ENCODE data around the gene CUX1.
A peak's percentile ranks its signal among the peaks of the same experiment; 100 is the strongest.
"Not testable (repeated sequence)": the region's sequence is repeated elsewhere in the genome, so short reads cannot be mapped to it uniquely, and the experiment has no call there.

CUX1 gene

GRCh38 chr7:102024769-102025391 lies 207.5 kb downstream of the CUX1 start:
- DNase-seq (no peak), ATAC-seq (no peak)
- Mint-ChIP-seq H3K27ac (no peak overlapping the region), H3K36me3 (ENCODE audit: low read depth) (peaks cover 4% of the 10 kb centered on the region), H3K4me3 (no peak overlapping the region), H3K27me3 (no peaks in the 10 kb centered on the region), H3K4me1 (peaks cover 20% of the 10 kb centered on the region), H3K9me3 (no peaks in the 10 kb centered on the region)

GRCh38 chr7:102025777-102026176 lies 208.4 kb downstream of the CUX1 start:
- not testable (repeated sequence) for ATAC-seq; DNase-seq; H3K9me3 Mint-ChIP-seq; H3K4me3 Mint-ChIP-seq; H3K27me3 Mint-ChIP-seq; H3K36me3 Mint-ChIP-seq (ENCODE audit: low read depth); H3K27ac Mint-ChIP-seq
- H3K4me1 Mint-ChIP-seq = peaks cover 20% of the 10 kb centered on the region

DNA sequence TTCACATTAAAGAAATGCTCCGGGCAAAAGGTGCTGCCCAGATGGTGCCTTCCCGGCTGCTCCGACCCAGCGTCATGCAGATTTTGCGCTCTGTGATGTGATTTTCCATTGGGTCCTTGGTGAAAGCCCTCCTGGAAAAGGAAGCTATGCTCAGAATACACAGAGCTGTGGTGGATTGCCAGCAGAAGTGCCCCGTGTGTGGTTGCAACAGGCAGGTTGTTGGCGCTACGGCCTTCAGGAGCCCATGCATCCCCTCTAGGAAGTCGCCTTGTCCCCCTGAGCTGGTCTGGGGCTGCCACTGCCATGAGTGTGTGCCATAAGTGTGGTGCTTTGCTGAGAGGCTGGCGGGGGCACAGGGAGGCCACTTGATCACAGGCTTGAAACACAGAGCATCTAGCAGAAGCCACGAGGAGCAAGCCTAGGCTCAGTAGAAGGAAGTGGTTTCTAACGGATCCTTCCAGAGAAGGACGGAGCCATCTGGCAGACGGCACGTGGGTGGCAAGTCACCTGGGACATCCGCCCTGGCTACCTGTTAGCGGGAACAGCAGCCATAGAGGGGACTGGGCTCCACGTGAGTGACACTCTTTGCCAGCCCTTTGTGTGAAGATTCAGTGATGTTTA lies 210.9 kb downstream of the CUX1 start:
- peaks cover 4% of the 10 kb centered on the region for H3K36me3 Mint-ChIP-seq (ENCODE audit: low read depth)
- DNase-seq (peak; percentile 8), ATAC-seq (no peak)
- peaks cover 17% of the 10 kb centered on the region for H3K4me1 Mint-ChIP-seq
- no peak overlapping the region for H3K4me3 Mint-ChIP-seq
- H3K9me3 Mint-ChIP-seq = no peaks in the 10 kb centered on the region
- no peaks in the 10 kb centered on the region for H3K27me3 Mint-ChIP-seq
- H3K27ac Mint-ChIP-seq = no peak overlapping the region

- peaks cover 6% of the 10 kb centered on the region for H3K4me1 Mint-ChIP-seq
These were observed 212.2 kb downstream of the CUX1 start for GRCh38 chr7:102029616-102030015.

DNA sequence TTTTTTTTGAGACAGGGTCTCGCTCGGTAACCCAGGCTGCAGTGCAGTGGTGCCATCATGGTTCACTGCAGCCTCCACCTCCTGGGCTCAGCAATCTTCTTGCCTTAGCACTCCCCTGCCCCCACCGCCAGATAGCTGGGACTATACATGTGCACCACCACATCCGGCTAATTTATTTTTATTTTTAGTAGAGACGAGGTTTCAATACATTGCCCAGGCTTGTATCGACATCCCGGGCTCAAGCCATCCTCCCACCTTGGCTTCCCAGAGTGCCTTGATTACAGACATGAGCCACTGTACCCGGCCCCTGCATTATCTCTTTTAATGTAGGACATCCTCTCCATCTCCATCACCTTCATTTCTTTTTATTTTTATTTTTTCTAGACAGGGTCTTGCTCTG lies 213.3 kb downstream of the CUX1 start:
- no peak for DNase-seq
- Mint-ChIP-seq H3K27ac (no peak overlapping the region), H3K4me3 (no peak overlapping the region), H3K4me1 (peaks cover 5% of the 10 kb centered on the region), H3K9me3 (no peaks in the 10 kb centered on the region), H3K27me3 (no peaks in the 10 kb centered on the region), H3K36me3 (ENCODE audit: low read depth) (peaks cover 4% of the 10 kb centered on the region)
- ATAC-seq = no peak

More at GRCh38 chr7:102029616-102030015, 212.2 kb downstream of the CUX1 start:
- H3K27ac Mint-ChIP-seq = no peak overlapping the region
- no peak overlapping the region for H3K4me3 Mint-ChIP-seq
- DNase-seq (no peak), ATAC-seq (no peak)
- peaks cover 4% of the 10 kb centered on the region for H3K36me3 Mint-ChIP-seq (ENCODE audit: low read depth)
- H3K9me3 Mint-ChIP-seq = no peaks in the 10 kb centered on the region
- H3K27me3 Mint-ChIP-seq = no peaks in the 10 kb centered on the region

DNA sequence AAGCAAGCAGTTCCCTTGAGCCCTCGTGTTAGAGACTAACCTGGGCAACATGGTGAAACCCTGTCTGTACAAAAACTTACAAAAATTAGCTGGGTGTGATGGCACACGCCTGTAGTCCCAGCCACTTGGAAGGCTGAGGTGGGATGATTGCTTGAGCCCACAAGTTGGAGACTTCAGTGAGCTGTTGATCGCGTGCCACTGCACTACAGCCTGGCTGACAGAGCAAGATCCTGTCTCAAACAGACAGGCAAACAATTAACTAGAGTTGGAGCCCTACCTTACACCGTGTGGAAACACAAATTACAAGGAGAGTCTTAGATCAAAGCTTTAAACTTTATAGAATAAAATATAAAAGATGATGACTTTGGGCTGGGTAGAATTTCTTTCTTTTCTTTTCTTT lies 219.5 kb downstream of the CUX1 start:
- Mint-ChIP-seq H3K4me1 (no peaks in the 10 kb centered on the region), H3K9me3 (no peaks in the 10 kb centered on the region), H3K4me3 (no peak overlapping the region), H3K27ac (no peak overlapping the region), H3K27me3 (no peaks in the 10 kb centered on the region), H3K36me3 (ENCODE audit: low read depth) (peaks cover 7% of the 10 kb centered on the region)
- no peak for ATAC-seq
- DNase-seq = no peak

- no peaks in the 10 kb centered on the region for H3K9me3 Mint-ChIP-seq
- no peak overlapping the region for H3K4me3 Mint-ChIP-seq
- DNase-seq = no peak
- ATAC-seq = no peak
- peaks cover 10% of the 10 kb centered on the region for H3K4me1 Mint-ChIP-seq
- H3K27me3 Mint-ChIP-seq = no peaks in the 10 kb centered on the region
- no peak overlapping the region for H3K27ac Mint-ChIP-seq
- peaks cover 7% of the 10 kb centered on the region for H3K36me3 Mint-ChIP-seq (ENCODE audit: low read depth)
These were observed 222.3 kb downstream of the CUX1 start for GRCh38 chr7:102039706-102040105.

- DNase-seq = no peak
- no peaks in the 10 kb centered on the region for H3K27me3 Mint-ChIP-seq
- no peak for ATAC-seq
- peaks cover 7% of the 10 kb centered on the region for H3K36me3 Mint-ChIP-seq (ENCODE audit: low read depth)
- peaks cover 15% of the 10 kb centered on the region for H3K4me1 Mint-ChIP-seq
- H3K9me3 Mint-ChIP-seq = no peaks in the 10 kb centered on the region
- no peak overlapping the region for H3K4me3 Mint-ChIP-seq
- no peak overlapping the region for H3K27ac Mint-ChIP-seq
These were observed 223.1 kb downstream of the CUX1 start for GRCh38 chr7:102040569-102040968.

DNA sequence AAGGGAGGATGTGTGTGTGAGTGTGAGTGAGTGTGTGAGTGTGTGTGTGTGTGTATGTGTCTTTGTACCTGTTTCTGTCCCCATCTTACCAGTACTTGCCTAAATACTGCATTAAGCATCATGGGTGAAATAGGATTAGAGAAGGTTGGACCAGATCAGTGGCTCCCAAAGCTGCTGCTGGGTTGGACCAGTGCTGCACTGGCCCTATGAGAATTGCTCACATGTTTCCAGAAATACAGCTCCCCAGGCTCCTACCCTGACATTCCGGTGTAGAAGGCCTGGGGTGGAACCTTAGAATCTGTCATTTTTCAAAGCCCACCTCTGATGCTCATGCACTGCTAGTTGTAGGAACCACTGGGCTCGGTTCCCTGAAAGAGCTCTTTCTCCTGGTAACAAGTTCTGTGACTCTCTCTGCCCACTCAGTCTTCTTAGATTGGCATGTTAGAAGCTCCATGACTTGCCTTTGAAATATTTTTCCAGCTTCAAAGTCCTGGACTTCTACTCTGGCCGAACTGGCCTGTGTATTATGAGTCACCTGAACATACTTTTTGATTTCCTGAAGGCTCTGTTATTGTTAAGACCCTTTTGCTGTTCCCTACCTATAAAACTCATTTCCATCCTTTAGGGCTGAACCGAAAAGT lies 224.7 kb downstream of the CUX1 start:
- ATAC-seq (no peak), DNase-seq (no peak)

DNA sequence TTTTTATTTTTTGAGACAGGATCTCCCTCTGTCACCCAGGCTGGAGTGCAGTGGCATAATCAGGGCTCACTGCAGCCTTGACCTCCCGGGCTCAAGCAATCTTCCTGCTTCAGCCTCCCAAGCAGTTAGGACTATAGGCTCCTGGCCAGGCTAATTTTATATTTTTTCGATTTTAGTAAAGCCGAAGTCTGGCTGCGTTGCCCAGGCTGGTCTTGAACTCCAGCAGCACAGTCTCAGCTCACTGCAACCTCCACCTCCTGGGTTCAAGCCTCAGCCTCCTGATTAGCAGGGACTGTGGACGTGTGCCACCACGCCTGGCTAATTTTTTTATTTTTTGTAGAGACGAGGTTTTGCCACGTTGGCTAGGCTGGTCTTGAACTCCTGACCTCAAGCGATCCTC lies 225.4 kb downstream of the CUX1 start:
- not testable (repeated sequence) for H3K4me3 Mint-ChIP-seq; DNase-seq; H3K27ac Mint-ChIP-seq; H3K9me3 Mint-ChIP-seq; H3K36me3 Mint-ChIP-seq (ENCODE audit: low read depth); ATAC-seq; H3K27me3 Mint-ChIP-seq
- peaks cover 15% of the 10 kb centered on the region for H3K4me1 Mint-ChIP-seq

More for the DNA sequence above, 224.7 kb downstream of the CUX1 start:
- peaks cover 7% of the 10 kb centered on the region for H3K36me3 Mint-ChIP-seq (ENCODE audit: low read depth)
- no peaks in the 10 kb centered on the region for H3K27me3 Mint-ChIP-seq
- H3K27ac Mint-ChIP-seq = no peak overlapping the region
- H3K4me3 Mint-ChIP-seq = no peak overlapping the region
- peaks cover 15% of the 10 kb centered on the region for H3K4me1 Mint-ChIP-seq
- H3K9me3 Mint-ChIP-seq = no peaks in the 10 kb centered on the region

DNA sequence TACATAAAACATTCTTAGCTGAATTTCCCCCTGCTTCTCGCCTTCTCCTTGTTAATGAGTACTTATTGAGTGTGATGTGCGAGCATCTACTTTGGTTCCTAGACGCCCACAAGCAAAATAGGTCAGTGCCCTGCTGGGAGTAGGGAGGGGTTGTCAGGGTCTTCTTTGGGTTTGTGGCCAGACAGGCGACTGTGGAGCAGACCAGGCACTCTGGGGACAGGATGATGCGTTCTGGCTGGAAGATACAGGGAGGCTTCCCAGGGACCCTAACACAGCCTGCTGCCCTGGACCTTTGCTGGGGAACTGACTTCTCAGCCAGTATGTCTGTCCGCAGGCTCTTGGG lies 227.2 kb downstream of the CUX1 start:
- Mint-ChIP-seq H3K27me3 (no peaks in the 10 kb centered on the region), H3K9me3 (no peaks in the 10 kb centered on the region), H3K36me3 (ENCODE audit: low read depth) (peaks cover 7% of the 10 kb centered on the region), H3K27ac (no peak overlapping the region), H3K4me3 (no peak overlapping the region), H3K4me1 (peaks cover 15% of the 10 kb centered on the region)
- ATAC-seq (no peak), DNase-seq (no peak)

- DNase-seq (no peak), ATAC-seq (no peak)
- H3K27me3 Mint-ChIP-seq = no peaks in the 10 kb centered on the region
- peaks cover 15% of the 10 kb centered on the region for H3K4me1 Mint-ChIP-seq
- no peaks in the 10 kb centered on the region for H3K9me3 Mint-ChIP-seq
- no peak overlapping the region for H3K4me3 Mint-ChIP-seq
- H3K36me3 Mint-ChIP-seq (ENCODE audit: low read depth) = peaks cover 6% of the 10 kb centered on the region
- H3K27ac Mint-ChIP-seq = no peak overlapping the region
These were observed 227.7 kb downstream of the CUX1 start for GRCh38 chr7:102044984-102045673.

DNA sequence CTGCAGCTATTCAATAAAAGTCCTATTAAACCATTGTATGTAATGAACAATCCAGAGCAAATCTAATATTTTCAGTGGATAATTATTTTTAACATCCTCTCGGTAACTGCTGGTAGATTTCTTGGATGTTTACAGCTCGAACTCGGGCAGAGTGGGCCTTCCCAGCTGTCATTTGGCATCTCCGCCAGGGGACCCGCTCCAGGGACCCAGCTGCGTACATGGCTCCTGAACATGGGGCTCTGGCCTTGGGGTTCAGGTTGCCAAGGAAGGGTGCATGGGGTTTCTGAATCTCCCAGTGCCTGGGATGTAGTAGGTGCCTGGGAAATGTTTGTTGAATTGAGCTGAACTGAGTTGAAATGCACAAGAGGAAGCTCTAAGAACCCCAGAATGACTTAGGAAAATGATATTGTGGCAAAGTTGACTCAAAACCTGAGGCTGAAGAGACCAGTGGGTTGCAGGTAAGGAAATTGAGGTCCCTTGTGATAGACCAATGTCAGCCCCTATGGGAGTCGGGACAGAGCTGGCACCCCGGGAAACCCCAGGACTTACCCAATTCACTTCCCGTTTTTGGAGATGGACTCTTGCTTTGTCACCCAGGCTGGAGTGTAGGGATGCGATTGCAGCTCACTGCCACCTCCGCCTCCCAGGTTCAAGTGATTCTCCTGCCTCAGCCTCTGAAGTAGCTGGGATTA lies 228.4 kb downstream of the CUX1 start:
- ATAC-seq (no peak), DNase-seq (no peak)
- H3K4me1 Mint-ChIP-seq = peaks cover 15% of the 10 kb centered on the region
- no peak overlapping the region for H3K27ac Mint-ChIP-seq
- H3K9me3 Mint-ChIP-seq = no peaks in the 10 kb centered on the region
- H3K36me3 Mint-ChIP-seq (ENCODE audit: low read depth) = peaks cover 6% of the 10 kb centered on the region
- no peaks in the 10 kb centered on the region for H3K27me3 Mint-ChIP-seq
- no peak overlapping the region for H3K4me3 Mint-ChIP-seq

DNA sequence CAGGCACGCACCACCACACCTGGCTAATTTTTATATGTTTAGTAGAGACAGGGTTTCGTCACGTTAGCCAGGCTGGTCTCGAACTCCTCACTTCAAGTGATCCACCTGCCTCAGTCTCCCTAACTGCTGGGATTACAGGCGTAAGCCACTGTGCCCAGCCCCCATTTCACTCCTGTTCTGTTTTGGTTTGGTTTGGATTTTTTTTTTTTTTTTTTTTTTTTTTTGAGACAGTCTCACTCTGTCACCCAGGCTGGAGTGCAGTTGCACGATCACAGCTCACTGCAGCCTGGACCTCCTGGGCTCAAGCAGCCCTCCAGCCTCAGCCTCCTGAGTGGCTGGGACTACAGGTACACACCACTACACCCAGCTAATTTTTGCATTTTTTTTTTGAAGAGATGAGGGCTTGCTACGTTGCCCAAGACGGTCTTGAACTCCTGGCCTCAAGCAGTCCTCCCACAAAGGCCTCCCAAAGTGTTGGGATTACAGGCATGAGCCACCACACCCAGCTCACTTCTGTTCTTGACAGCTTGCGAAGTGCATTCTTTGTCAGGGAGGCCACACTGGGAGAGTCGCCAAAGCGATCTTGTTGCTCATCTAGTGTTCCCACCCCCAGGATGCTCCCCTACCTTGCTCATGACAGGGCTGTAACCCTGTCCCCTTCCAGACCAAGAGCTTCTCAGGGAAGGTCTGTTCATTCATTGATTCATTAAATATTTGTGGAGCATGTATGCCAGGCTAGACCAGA lies 229.1 kb downstream of the CUX1 start:
- DNase-seq (no peak), ATAC-seq (no peak)
- no peak overlapping the region for H3K4me3 Mint-ChIP-seq
- H3K27me3 Mint-ChIP-seq = no peaks in the 10 kb centered on the region
- peaks cover 15% of the 10 kb centered on the region for H3K4me1 Mint-ChIP-seq
- no peak overlapping the region for H3K27ac Mint-ChIP-seq
- no peaks in the 10 kb centered on the region for H3K9me3 Mint-ChIP-seq
- H3K36me3 Mint-ChIP-seq (ENCODE audit: low read depth) = peaks cover 7% of the 10 kb centered on the region

Measured in activated naive CD8-positive, alpha-beta T cell treated with anti-CD3 and anti-CD28 coated beads, Interleukin-2, amount 50 U/mL, for 24 hours (primary cell).